Thymus (tissue), 11 donors: ENCODE measurements around the gene CAMK2N2. TPM values are rescaled to one million over a fixed set of nuclear protein-coding genes. Genes with fewer than 3 reads are reported as not detected.

Experiments used
- DNase-seq, 9 donors: peaks; one replicate each; pipeline ENCODE4 v3.0.0-alpha.2; 2013; ENCODE audit warnings: low spot score in 9 of 9, low read depth in 6 of 9, missing footprints in 1 of 9
- H3K27ac ChIP-seq, 2 donors: one replicate each; pipeline ENCODE4 v1.5.1; 2013; ENCODE audit warnings: control low read depth in 1 of 2, low read depth in 1 of 2, low read length in 1 of 2, mild to moderate bottlenecking in 1 of 2, moderate library complexity in 1 of 2
- H3K27me3 ChIP-seq, 2 donors: one replicate each; pipeline ENCODE4 v1.5.1; 2013; ENCODE audit warnings: low read length in 1 of 2; ENCODE audit not compliant: control insufficient read depth in 2 of 2, insufficient read depth in 1 of 2
- H3K36me3 ChIP-seq, 2 donors: one replicate each; pipeline ENCODE4 v1.5.1; 2013; ENCODE audit warnings: low read length in 1 of 2, mild to moderate bottlenecking in 1 of 2, moderate library complexity in 1 of 2; ENCODE audit not compliant: control insufficient read depth in 2 of 2, insufficient read depth in 2 of 2
- H3K4me1 ChIP-seq, 2 donors: one replicate each; pipeline ENCODE4 v1.5.1; 2013; ENCODE audit warnings: low read length in 2 of 2; ENCODE audit not compliant: control insufficient read depth in 2 of 2, insufficient read depth in 2 of 2
- H3K4me3 ChIP-seq, 2 donors: one replicate each; pipeline ENCODE4 v1.5.1; 2013; ENCODE audit warnings: low read length in 2 of 2, control low read depth in 1 of 2, mild to moderate bottlenecking in 1 of 2
- H3K9me3 ChIP-seq, 2 donors: one replicate each; pipeline ENCODE4 v1.5.1; 2013; ENCODE audit warnings: low read length in 1 of 2, mild to moderate bottlenecking in 1 of 2; ENCODE audit not compliant: control insufficient read depth in 2 of 2, insufficient read depth in 1 of 2
- WGBS: extraction: QIAGEN DNeasy Blood & Tissue Kit; methylation state at CpG from one replicate; pipeline ENCODE4 v1.1.7; 2013; 5-methylcytosine and 5-hydroxymethylcytosine counted together
- polyA plus RNA-seq: library from polyadenylated mRNA; stranded (reverse); fragments of 200-250 nt; gene quantifications from one replicate; pipeline ENCODE4 v1.2.3, GENCODE V29; 2013
- total RNA-seq: library from RNA; stranded (reverse); fragments of 120-200 nt; gene quantifications from one replicate; pipeline ENCODE4 v1.2.4, GENCODE V29; 2013
- donor health status: healthy.

CAMK2N2 gene
- total and polyA plus RNA-seq, 2 donors = 0.14 TPM; not detected in 1

DNA sequence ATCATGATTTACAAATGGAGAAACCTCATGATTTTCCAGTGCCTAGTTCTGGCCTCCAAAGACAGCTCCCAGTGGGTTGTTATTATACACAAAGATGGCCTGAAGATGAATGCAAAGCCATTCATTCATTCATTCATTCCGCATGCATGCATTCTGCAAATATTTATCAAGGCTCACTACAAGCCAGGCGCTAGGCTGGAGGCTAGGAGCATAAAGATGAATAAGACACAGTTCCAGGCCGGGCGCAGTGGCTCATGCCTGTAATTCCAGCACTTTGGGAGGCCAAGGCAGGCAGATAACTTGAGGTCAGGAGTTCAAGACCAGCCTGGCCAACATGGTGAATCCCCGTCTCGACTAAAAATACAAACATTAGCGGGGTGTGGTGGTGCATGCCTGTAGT is 35.3 kb upstream of the CAMK2N2 start:
- Histone ChIP-seq H3K4me1 (peaks cover 10 to 14% of the 10 kb centered on the region in 2 donors), H3K27me3 (peaks cover 0 to 17% of the 10 kb centered on the region in 2 donors), H3K27ac (no peak overlapping the region), H3K9me3 (no peaks in the 10 kb centered on the region), H3K4me3 (no peak overlapping the region), H3K36me3 (peaks cover 4 to 14% of the 10 kb centered on the region in 2 donors)
- DNase-seq = no peak
- 85% methylated on average over 7 of the region's 7 CpGs for WGBS

DNA sequence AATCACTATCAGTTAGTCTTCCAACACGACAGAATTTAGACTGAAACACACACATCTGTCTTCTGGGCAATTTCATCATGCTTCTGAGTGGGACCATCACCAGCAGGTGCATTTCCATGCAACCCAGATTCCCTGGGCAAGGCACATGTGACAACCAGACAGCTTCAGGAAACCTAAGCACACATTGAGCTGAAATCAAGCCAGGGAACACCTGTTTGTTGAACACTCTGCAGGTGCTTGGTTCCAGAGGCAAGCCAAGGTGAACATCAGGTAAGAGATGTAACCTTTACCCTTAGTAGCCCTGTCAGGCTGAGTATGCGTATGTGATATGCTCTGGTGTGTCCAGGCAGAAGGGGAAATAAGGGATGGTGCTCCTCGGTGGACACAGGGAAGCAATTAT is 34.4 kb upstream of the CAMK2N2 start:
- WGBS = 89% methylated on average over 3 of the region's 3 CpGs
- Histone ChIP-seq H3K4me1 (peaks cover 10 to 14% of the 10 kb centered on the region in 2 donors), H3K4me3 (no peak overlapping the region), H3K9me3 (no peaks in the 10 kb centered on the region), H3K27ac (no peak overlapping the region), H3K36me3 (peaks cover 0 to 7% of the 10 kb centered on the region in 2 donors), H3K27me3 (peaks cover 0 to 17% of the 10 kb centered on the region in 2 donors)
- no peak for DNase-seq

DNA sequence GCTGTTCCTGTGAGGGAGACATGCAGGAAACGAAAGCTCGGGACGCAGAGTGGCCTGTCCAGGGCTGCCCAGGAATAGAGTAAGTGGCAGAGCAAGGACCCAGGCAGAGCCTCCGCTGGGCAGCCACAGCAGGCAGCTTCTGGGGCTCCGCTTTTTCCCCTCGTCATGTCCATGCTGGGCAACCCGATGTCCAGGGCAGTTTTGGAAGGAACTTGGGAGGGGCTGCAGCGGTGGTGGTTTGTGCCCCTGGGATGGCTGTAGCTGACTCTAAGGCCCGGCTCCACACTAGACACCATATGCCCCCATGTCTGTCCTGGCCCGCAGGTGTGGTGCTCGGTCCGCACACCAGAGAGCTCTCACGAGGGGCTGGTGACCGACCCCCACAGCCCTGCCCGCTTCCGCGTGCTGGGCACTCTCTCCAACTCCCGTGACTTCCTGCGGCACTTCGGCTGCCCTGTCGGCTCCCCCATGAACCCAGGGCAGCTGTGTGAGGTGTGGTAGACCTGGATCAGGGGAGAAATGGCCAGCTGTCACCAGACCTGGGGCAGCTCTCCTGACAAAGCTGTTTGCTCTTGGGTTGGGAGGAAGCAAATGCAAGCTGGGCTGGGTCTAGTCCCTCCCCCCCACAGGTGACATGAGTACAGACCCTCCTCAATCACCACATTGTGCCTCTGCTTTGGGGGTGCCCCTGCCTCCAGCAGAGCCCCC is 30.5 kb upstream of the CAMK2N2 start:
- Histone ChIP-seq H3K27ac (no peak overlapping the region), H3K4me1 (no peaks in the 10 kb centered on the region), H3K4me3 (no peak overlapping the region), H3K27me3 (peaks cover 0 to 30% of the 10 kb centered on the region in 2 donors), H3K36me3 (no peaks in the 10 kb centered on the region), H3K9me3 (no peaks in the 10 kb centered on the region)
- no peak for DNase-seq
- 98% methylated on average over 21 of the region's 21 CpGs for WGBS

DNA sequence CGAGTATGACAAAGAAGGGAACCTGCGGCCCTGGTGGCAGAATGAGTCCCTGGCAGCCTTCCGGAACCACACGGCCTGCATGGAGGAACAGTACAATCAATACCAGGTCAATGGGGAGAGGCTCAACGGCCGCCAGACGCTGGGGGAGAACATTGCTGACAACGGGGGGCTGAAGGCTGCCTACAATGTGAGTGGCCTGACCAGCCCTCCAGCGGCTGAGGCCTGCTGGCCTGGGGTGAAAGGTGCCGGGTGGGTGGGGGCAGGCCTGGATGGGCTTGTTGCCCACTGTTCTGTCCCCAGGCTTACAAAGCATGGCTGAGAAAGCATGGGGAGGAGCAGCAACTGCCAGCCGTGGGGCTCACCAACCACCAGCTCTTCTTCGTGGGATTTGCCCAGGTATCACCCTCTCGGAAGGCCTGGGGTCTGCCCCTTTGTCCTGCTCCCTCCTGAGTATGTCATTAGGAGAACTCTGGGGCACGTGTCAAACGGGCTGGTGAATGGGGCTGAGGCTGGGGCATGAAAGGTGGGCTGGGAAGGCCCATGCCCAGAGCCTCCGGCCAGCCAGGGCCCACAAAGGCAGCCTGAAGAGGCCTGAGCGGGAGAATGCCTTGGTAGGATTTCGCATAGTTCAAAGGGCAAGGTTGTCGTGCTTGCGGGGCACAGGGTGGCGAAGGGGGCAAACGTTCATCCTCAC is 29.8 kb upstream of the CAMK2N2 start:
- H3K27me3 ChIP-seq = peaks cover 0 to 33% of the 10 kb centered on the region in 2 donors
- WGBS = 95% methylated on average over 22 of the region's 22 CpGs
- H3K4me3 ChIP-seq = no peak overlapping the region
- no peaks in the 10 kb centered on the region for H3K4me1 ChIP-seq
- no peaks in the 10 kb centered on the region for H3K36me3 ChIP-seq
- DNase-seq = no peak
- no peak overlapping the region for H3K27ac ChIP-seq
- no peaks in the 10 kb centered on the region for H3K9me3 ChIP-seq

DNA sequence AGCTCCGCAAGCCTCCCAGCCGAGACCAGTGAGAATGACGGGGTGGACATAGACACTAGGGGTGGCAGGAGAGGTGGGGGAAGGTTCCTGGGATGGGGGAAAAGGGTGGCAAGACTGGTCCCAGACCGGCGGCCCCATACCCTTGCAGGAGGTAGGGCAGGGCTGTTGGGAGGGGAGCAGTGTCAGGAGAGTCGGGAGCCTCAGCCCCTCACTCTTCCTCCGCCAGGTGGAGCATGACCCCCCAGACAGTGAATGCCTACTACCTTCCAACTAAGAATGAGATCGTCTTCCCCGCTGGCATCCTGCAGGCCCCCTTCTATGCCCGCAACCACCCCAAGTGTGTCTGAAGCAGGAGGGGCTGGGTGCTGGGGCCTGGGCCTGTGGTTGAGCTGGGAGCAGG is 29.0 kb upstream of the CAMK2N2 start:
- DNase-seq = no peak
- Histone ChIP-seq H3K9me3 (no peaks in the 10 kb centered on the region), H3K4me3 (no peak overlapping the region), H3K27ac (no peak overlapping the region), H3K27me3 (peaks cover 0 to 35% of the 10 kb centered on the region in 2 donors), H3K36me3 (no peaks in the 10 kb centered on the region), H3K4me1 (no peaks in the 10 kb centered on the region)
- WGBS = 96% methylated on average over 10 of the region's 10 CpGs

DNA sequence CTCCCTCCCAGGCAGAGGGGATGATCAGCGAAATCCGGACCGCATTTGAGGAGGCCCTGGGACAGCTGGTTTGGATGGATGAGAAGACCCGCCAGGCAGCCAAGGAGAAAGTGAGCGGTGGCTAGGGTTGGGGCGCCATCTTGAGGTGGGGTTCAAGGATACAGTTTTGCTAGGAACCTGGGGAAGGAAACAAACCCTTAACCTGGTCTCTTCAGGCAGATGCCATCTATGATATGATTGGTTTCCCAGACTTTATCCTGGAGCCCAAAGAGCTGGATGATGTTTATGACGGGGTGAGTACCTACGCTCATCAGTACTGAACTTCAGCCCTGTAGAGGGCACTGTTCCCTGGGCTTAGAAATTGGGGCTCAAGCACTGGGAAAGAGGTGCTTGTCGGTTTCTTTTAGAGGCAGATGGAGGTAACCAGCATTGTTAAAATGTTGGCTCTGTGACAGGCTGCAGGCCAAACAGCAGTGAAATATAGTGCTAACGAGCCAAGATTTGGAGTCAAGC is 28.1 kb upstream of the CAMK2N2 start:
- WGBS = 23% methylated on average over 10 of the region's 10 CpGs
- no peaks in the 10 kb centered on the region for H3K36me3 ChIP-seq

DNA sequence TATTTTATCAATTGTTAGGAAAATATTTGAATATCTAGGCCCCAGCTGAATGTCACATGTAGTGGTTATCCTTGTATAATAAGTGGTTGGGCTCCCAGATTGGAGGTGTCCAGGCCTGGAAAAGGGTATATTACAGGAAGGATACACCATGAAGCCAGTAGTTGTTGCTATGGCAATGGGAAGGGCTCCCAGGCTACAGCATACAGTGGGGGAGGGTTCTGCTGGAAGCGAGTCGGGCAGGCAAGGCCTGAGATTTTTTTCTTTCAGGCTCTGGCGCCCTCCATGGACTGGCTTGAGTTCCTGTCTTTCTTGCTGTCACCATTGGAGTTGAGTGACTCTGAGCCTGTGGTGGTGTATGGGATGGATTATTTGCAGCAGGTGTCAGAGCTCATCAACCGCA is 23.3 kb upstream of the CAMK2N2 start:
- Histone ChIP-seq H3K4me1 (no peaks in the 10 kb centered on the region), H3K36me3 (no peaks in the 10 kb centered on the region), H3K4me3 (no peak overlapping the region), H3K9me3 (no peaks in the 10 kb centered on the region), H3K27me3 (peaks cover 0 to 48% of the 10 kb centered on the region in 2 donors), H3K27ac (no peak overlapping the region)
- WGBS = 48% methylated on average over 4 of the region's 4 CpGs
- DNase-seq = peak in 1 of 9 donors; percentile 10

More for the DNA sequence above, 28.1 kb upstream of the CAMK2N2 start:
- H3K27ac ChIP-seq = no peak overlapping the region
- H3K9me3 ChIP-seq = no peaks in the 10 kb centered on the region
- H3K4me3 ChIP-seq = no peak overlapping the region
- H3K4me1 ChIP-seq = no peaks in the 10 kb centered on the region
- peaks cover 0 to 39% of the 10 kb centered on the region in 2 donors for H3K27me3 ChIP-seq
- peak in 7 of 9 donors; percentile 9 to 58 (median 35) for DNase-seq

DNA sequence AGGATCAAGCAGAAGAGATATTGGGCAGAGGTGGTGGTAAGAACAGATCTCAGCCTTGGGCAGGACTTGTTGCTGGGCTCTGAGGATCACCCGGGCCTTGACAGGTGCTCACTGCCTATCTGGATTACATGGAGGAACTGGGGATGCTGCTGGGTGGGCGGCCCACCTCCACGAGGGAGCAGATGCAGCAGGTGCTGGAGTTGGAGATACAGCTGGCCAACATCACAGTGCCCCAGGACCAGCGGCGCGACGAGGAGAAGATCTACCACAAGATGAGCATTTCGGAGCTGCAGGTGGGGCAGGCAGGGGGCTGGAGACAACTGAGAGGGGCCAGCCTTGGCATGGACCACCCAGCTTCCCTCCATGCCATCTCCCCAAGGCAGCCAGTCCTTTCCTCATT is 22.3 kb upstream of the CAMK2N2 start:
- H3K27ac ChIP-seq = no peak overlapping the region
- 93% methylated on average over 8 of the region's 8 CpGs for WGBS
- H3K4me3 ChIP-seq = no peak overlapping the region
- no peaks in the 10 kb centered on the region for H3K9me3 ChIP-seq
- no peak for DNase-seq
- H3K27me3 ChIP-seq = peaks cover 0 to 49% of the 10 kb centered on the region in 2 donors
- no peaks in the 10 kb centered on the region for H3K36me3 ChIP-seq
- no peaks in the 10 kb centered on the region for H3K4me1 ChIP-seq

DNA sequence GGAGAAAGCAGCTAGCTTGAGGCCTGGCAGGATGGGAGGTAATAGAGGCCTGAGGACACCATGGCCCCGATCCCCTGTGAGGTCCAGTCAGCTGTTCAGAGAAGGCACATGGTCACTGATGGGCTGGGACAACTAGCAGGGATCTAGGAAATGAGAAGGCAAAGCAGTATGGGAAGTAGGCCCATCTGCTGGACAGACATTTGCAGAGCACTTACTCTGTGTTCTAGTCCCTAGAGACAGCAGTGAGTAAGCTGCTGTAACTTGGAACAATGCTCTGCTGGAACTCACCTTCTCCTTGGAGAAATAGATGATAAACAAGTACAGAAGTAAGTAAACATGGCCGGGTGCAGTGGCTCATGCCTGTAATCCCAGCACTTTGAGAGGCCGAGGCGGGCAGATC is 21.6 kb upstream of the CAMK2N2 start:
- 95% methylated on average over 4 of the region's 4 CpGs for WGBS
- Histone ChIP-seq H3K36me3 (no peaks in the 10 kb centered on the region), H3K27me3 (peaks cover 0 to 57% of the 10 kb centered on the region in 2 donors), H3K9me3 (no peaks in the 10 kb centered on the region), H3K4me1 (no peaks in the 10 kb centered on the region), H3K27ac (no peak overlapping the region), H3K4me3 (no peak overlapping the region)
- DNase-seq = no peak
